ENCODE data around the gene PBX1. TPM values are rescaled to one million over a fixed set of nuclear protein-coding genes. Genes with fewer than 3 reads are reported as not detected.
A peak's percentile ranks its signal among the peaks of the same experiment; 100 is the strongest.

Gene PBX1
- total RNA-seq, 1 donor from 2014 or later: 257 TPM

GRCh38 chr1:164672588-164672987 is 113.6 kb downstream of the PBX1 start:
- Mint-ChIP-seq H3K9me3 (peaks cover 11% of the 10 kb centered on the region), H3K36me3 (peaks cover 33% of the 10 kb centered on the region), H3K27me3 (no peaks in the 10 kb centered on the region), H3K4me3 (peak overlapping the region; percentile 9), H3K4me1 (ENCODE audit: unreplicated experiment) (peaks cover 54% of the 10 kb centered on the region), H3K27ac (peak overlapping the region; percentile 84)
- no peak for DNase-seq (ENCODE audit: extremely low spot score, unreplicated experiment)
- no peak for TF ChIP-seq CTCF (conservative IDR thresholded peaks at IDR 0.05)

DNA sequence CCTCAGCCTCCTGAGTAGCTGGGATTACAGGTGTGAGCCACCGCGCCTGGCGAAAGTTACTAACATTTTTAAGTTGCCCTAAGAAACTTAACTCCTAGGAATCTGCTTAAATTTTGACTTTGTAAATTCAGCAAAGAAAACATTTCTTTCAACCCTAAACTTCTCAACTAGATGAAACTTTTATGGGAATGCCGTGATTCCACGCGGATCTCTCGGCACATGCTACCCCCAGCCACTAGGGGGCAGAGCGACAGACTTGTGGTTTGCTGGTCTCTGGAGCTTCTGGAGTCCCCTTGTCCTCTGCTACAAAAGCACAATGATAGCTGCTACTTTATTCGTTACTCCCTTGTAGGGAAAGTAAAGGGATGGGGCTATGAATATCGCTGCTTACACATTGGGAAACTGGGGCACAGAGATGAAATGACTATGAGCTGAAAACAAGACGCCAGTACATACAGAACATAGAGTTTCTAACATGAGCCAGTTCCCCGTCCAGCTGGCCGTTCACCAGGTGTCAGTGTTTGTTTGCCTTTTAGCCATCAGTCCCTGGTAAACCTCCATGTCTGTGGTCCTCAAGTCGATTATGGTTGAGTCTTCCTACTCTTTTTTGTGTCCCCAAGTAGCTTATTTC is 114.7 kb downstream of the PBX1 start:
- peaks cover 44% of the 10 kb centered on the region for H3K36me3 Mint-ChIP-seq
- peaks cover 59% of the 10 kb centered on the region for H3K4me1 Mint-ChIP-seq (ENCODE audit: unreplicated experiment)
- TF ChIP-seq CTCF (conservative IDR thresholded peaks at IDR 0.05): peak; percentile 72
- H3K9me3 Mint-ChIP-seq: peaks cover 11% of the 10 kb centered on the region
- H3K27ac Mint-ChIP-seq: no peak overlapping the region
- DNase-seq (ENCODE audit: extremely low spot score, unreplicated experiment): no peak
- no peaks in the 10 kb centered on the region for H3K27me3 Mint-ChIP-seq
- no peak overlapping the region for H3K4me3 Mint-ChIP-seq

- no peak for DNase-seq (ENCODE audit: extremely low spot score, unreplicated experiment)
- Mint-ChIP-seq H3K27ac (no peak overlapping the region), H3K9me3 (no peaks in the 10 kb centered on the region), H3K36me3 (peaks cover 39% of the 10 kb centered on the region), H3K27me3 (no peaks in the 10 kb centered on the region), H3K4me3 (peak overlapping the region; percentile 64), H3K4me1 (ENCODE audit: unreplicated experiment) (peaks cover 47% of the 10 kb centered on the region)
- TF ChIP-seq CTCF (conservative IDR thresholded peaks at IDR 0.05): no peak
These were observed 116.4 kb downstream of the PBX1 start for GRCh38 chr1:164675342-164675904.

GRCh38 chr1:164678136-164678700 is 119.2 kb downstream of the PBX1 start:
- peaks cover 3% of the 10 kb centered on the region for H3K9me3 Mint-ChIP-seq
- H3K4me3 Mint-ChIP-seq: no peak overlapping the region
- peak overlapping the region; percentile 47 for H3K27ac Mint-ChIP-seq
- DNase-seq (ENCODE audit: extremely low spot score, unreplicated experiment): no peak
- H3K27me3 Mint-ChIP-seq: no peaks in the 10 kb centered on the region
- H3K36me3 Mint-ChIP-seq: peaks cover 43% of the 10 kb centered on the region
- peaks cover 30% of the 10 kb centered on the region for H3K4me1 Mint-ChIP-seq (ENCODE audit: unreplicated experiment)
- TF ChIP-seq CTCF (conservative IDR thresholded peaks at IDR 0.05): no peak

- Mint-ChIP-seq H3K27ac (peak overlapping the region; percentile 97), H3K4me1 (ENCODE audit: unreplicated experiment) (peaks cover 40% of the 10 kb centered on the region), H3K4me3 (peak overlapping the region; percentile 78), H3K27me3 (no peaks in the 10 kb centered on the region), H3K36me3 (peaks cover 43% of the 10 kb centered on the region), H3K9me3 (peaks cover 6% of the 10 kb centered on the region)
- no peak for DNase-seq (ENCODE audit: extremely low spot score, unreplicated experiment)
- TF ChIP-seq CTCF (conservative IDR thresholded peaks at IDR 0.05): no peak
These were observed 123.6 kb downstream of the PBX1 start for GRCh38 chr1:164682570-164682969.
